Erythroblast (primary cell): Measurements from ENCODE around the gene NXPH4.

ENCODE experiments used
- GATA1 ChIP-seq: IDR thresholded peaks from 2 replicates; pipeline ENCODE4 v1.6.1; 2011; ENCODE audit warnings: low read depth, mild to moderate bottlenecking, control low read depth, low read length, moderate library complexity
- POLR2A ChIP-seq: IDR thresholded peaks from 2 replicates; pipeline ENCODE4 v1.6.1; 2011; ENCODE audit warnings: mild to moderate bottlenecking, low read length

GRCh38 chr12:57272337-57273151, 56.0 kb downstream of the NXPH4 start:
- TF ChIP-seq GATA1 (no peak), POLR2A (no peak)
